Smooth muscle cell (in vitro differentiated cells): ENCODE results near the gene RGPD8. TPM values are rescaled to one million over a fixed set of nuclear protein-coding genes. Genes with fewer than 3 reads are reported as not detected.
"Not testable (repeated sequence)": the region's sequence is repeated elsewhere in the genome, so short reads cannot be mapped to it uniquely, and the experiment has no call there.

ENCODE experiments used
- DNase-seq: peaks from one replicate; lab custom pipeline; 2025; ENCODE audit not compliant: unreplicated experiment; lab: John Stamatoyannopoulos, UW
- H2AFZ ChIP-seq: fragments of 200-600 bp; sonication (generic); 2 replicates; pipeline ENCODE4 v1.6.0; 2016; ENCODE audit warnings: antibody characterized with exemption, low read depth, mild to moderate bottlenecking
- H3F3A ChIP-seq: fragments of 200-600 bp; sonication (generic); 2 replicates; pipeline ENCODE4 v1.6.0; 2017; ENCODE audit warnings: antibody characterized with exemption, low read depth
- H3K27ac ChIP-seq: fragments of 200-600 bp; sonication (generic); 2 replicates; pipeline ENCODE4 v1.5.1; 2016; ENCODE audit warnings: low read depth, mild to moderate bottlenecking
- H3K27me3 ChIP-seq: fragments of 200-600 bp; sonication (generic); 2 replicates; pipeline ENCODE4 v1.6.1; 2016; ENCODE audit warnings: low read depth, mild to moderate bottlenecking
- H3K36me3 ChIP-seq: fragments of 200-600 bp; sonication (generic); 2 replicates; pipeline ENCODE4 v1.5.1; 2016; ENCODE audit warnings: low read depth
- H3K4me1 ChIP-seq: fragments of 200-600 bp; sonication (generic); 2 replicates; pipeline ENCODE4 v1.5.1; 2016; ENCODE audit warnings: low read depth
- H3K4me2 ChIP-seq: fragments of 200-600 bp; sonication (generic); 2 replicates; pipeline ENCODE4 v1.6.0; 2016; ENCODE audit warnings: mild to moderate bottlenecking
- H3K4me3 ChIP-seq: fragments of 200-600 bp; sonication (generic); 2 replicates; pipeline ENCODE4 v1.5.1; 2016; ENCODE audit warnings: mild to moderate bottlenecking
- H3K79me2 ChIP-seq: fragments of 200-600 bp; sonication (generic); 2 replicates; pipeline ENCODE4 v1.6.0; 2016; ENCODE audit warnings: low read depth, mild to moderate bottlenecking
- H3K9ac ChIP-seq: fragments of 200-600 bp; sonication (generic); 2 replicates; pipeline ENCODE4 v1.6.0; 2016; ENCODE audit warnings: low read depth
- H3K9me3 ChIP-seq: fragments of 200-600 bp; sonication (generic); replicated peaks from 2 replicates; pipeline ENCODE4 v1.5.1; 2016; ENCODE audit warnings: low read depth
- H4K20me1 ChIP-seq: fragments of 200-600 bp; sonication (generic); 2 replicates; pipeline ENCODE4 v1.6.0; 2016; ENCODE audit warnings: low read depth
- CTCF ChIP-seq: fragments of 200-600 bp; sonication (generic); IDR thresholded peaks from 2 replicates; pipeline ENCODE4 v1.5.1; 2017; ENCODE audit warnings: borderline replicate concordance, mild to moderate bottlenecking, antibody characterized with exemption; ENCODE audit not compliant: insufficient read depth, poor library complexity, severe bottlenecking
- WGBS: methylation state at CpG from one replicate; pipeline ENCODE4 v1.1.7; 2016; ENCODE audit warnings: low lambda C conversion rate; 5-methylcytosine and 5-hydroxymethylcytosine counted together
- polyA plus RNA-seq: library from polyadenylated mRNA; unstranded; fragments of >200 nt; fragmentation: Nextera tagmentation; extraction: Ambion mirVana; gene quantifications from 2 replicates; pipeline ENCODE4 v1.2.1, GENCODE V29; 2016
- total RNA-seq: library from RNA; depleted of rRNA; stranded (reverse); fragments of >200 nt; gene quantifications from 2 replicates; pipeline ENCODE4 v1.2.3, GENCODE V29; 2014

RGPD8 gene
- 10.2 and 13.1 TPM in 2 replicates for total RNA-seq
- 1.1 and 1.3 TPM in 2 replicates for polyA plus RNA-seq

GRCh38 chr2:112433480-112433879 lies at the start of gene RGPD8:
Gene RGPD8 (minus strand): TSS chr2:112433645. CDS start chr2:112433453, 192 bp downstream.
- H3K36me3 ChIP-seq, H4K20me1 ChIP-seq, H3K9ac ChIP-seq, H3K27me3 ChIP-seq, H3F3A ChIP-seq, H3K9me3 ChIP-seq, H3K27ac ChIP-seq, H3K79me2 ChIP-seq, H3K4me1 ChIP-seq, DNase-seq, H2AFZ ChIP-seq: not testable (repeated sequence)
- TF ChIP-seq CTCF, result peak; percentile 59
- under 1% methylated on average over 20 of the region's 26 CpGs for WGBS
- H3K4me2 ChIP-seq, result peak within 1 kb of the TSS; percentile 74
- peak within 1 kb of the TSS; percentile 42 for H3K4me3 ChIP-seq

- Histone ChIP-seq H3K4me2 (peak overlapping the region; percentile 96), H4K20me1 (peaks cover 7% of the 10 kb centered on the region), H2AFZ (peak overlapping the region; percentile 100), H3K9ac (peak overlapping the region; percentile 76), H3F3A (no peaks in the 10 kb centered on the region), H3K4me3 (peak overlapping the region; percentile 98), H3K79me2 (peaks cover 28% of the 10 kb centered on the region), H3K27me3 (no peaks in the 10 kb centered on the region), H3K4me1 (peaks cover 9% of the 10 kb centered on the region), H3K36me3 (no peaks in the 10 kb centered on the region), H3K27ac (no peak overlapping the region), H3K9me3 (no peaks in the 10 kb centered on the region)
- TF ChIP-seq CTCF, result no peak
- 4% methylated on average over 10 of the region's 10 CpGs for WGBS
- no peak for DNase-seq
Observed at GRCh38 chr2:112483042-112483473, 49.6 kb upstream of the RGPD8 start.

- peak overlapping the region; percentile 96 for H3K4me2 ChIP-seq
- H4K20me1 ChIP-seq, result peaks cover 2% of the 10 kb centered on the region
- WGBS, result under 1% methylated on average over 73 of the region's 77 CpGs
- no peaks in the 10 kb centered on the region for H3K27me3 ChIP-seq
- H3K36me3 ChIP-seq, result no peaks in the 10 kb centered on the region
- peak overlapping the region; percentile 34 for H3K27ac ChIP-seq
- H2AFZ ChIP-seq, result peak overlapping the region; percentile 100
- no peaks in the 10 kb centered on the region for H3F3A ChIP-seq
- no peak for TF ChIP-seq CTCF
- peaks cover 24% of the 10 kb centered on the region for H3K79me2 ChIP-seq
- no peaks in the 10 kb centered on the region for H3K9me3 ChIP-seq
- H3K4me3 ChIP-seq, result peak overlapping the region; percentile 98
- peak overlapping the region; percentile 76 for H3K9ac ChIP-seq
- no peak for DNase-seq
- H3K4me1 ChIP-seq, result peaks cover 9% of the 10 kb centered on the region
Observed at GRCh38 chr2:112482309-112483041, 49.0 kb upstream of the RGPD8 start.
